HG02763 (cell line): ENCODE measurements around the gene GLCE.

Experiments
- ATAC-seq: cut with Tn5 transposase; IDR thresholded peaks from one replicate; pipeline ENCODE4 v1.9.1; 2021; ENCODE audit warnings: mild to moderate bottlenecking, moderate library complexity; ENCODE audit not compliant: unreplicated experiment

Gene GLCE

DNA sequence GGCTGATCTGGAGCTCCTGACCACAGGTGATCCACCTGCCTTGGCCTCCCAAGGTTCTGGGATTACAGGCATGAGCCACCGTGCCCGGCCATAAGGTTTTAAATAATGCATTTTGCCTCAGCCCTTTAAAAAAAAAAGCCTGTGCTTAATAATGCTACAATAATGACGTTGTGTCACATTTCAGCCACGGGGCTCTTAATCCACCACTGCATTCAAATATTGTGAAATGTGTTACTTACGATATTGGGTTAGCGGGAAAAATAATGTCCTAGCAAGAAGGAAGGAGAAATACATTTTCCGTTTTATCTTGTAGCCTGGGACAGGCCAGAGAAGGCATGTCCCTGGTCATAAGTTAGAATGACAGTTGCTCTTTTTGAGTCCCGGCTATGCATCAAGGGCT, 155.9 kb downstream of the GLCE start:
- no peak for ATAC-seq

GRCh38 chr15:69317392-69317841, 157.0 kb downstream of the GLCE start:
- no peak for ATAC-seq

- ATAC-seq, result no peak
These were observed 157.6 kb downstream of the GLCE start for GRCh38 chr15:69318033-69318432.

DNA sequence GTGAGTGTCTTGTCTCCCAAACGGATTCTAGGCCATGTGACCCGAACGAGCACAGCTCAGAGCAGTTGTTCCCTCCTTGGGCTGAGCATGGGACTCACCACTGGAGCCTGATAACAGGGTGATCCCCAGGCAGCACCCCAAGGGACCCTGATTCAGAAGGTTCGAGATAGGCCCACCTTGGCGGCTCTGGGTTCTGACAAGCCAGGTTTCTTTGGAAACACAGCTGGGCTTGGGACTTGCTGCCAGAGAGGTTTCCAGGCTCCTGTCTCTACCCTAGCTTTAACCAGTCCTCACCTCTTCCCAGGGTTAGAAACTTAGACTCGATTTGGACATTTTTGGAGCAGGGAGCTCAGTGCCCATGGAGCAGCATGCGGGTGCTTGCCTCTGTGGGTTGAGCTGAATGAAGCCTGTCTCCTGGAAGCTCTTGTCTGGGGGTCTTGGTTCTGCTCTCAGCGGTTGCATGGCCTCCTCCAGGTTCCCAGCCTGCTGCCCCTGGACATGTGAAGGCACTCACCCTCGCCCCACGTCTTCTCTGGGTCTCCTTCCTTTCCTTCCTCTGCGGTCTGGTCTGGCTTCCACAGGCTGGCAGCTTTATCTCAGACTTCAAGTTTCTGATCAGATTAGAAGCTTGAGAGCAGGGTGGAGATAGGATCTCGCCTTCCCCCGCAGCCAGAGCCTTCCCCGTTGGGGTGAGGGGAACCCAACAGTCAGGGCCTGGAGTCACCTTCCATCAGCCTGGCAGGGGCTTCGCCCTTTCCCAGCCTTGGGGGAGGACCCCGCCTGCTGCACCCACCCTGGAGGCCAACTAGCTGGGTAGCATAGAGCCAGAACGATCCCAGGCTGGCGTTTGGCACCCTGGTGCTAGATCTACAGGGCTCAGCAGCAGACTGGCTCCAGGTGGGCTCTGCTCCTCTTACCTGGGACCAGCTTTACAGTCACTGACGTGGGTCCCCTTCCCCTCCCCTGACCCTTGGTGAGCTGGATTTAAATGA, 159.2 kb downstream of the GLCE start:
- no peak for ATAC-seq

DNA sequence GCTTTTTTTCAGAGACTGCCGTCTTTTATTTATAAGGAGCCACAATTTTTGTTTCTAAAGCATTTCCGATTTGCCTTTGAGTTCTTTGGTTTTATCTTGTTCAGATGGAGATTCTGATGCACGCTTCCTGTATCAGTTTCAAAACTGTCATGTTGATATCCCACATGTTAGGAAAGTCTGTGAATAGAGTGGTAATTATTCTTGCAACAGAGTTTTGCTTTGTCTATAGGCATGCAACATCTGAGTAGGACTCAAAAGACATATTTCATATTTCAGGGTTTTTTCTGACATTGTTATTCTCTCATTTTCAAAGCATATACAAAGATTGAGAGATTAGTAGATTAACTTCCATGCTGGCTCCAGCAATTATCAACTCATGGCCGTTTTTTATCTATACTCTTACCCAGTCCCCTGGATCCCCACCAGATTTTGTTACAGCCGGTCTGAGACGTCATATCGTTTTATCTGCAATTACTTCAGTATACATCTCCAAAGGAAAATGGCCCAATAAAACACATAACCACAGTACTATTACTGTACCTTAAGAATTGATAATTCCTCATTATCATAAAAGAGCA, 160.6 kb downstream of the GLCE start:
- no peak for ATAC-seq
